DMS79 treated with DMSO at 0.1 percent for 48 hours (cell line): ENCODE results near the gene UNC93A.
"Not testable (repeated sequence)": the region's sequence is repeated elsewhere in the genome, so short reads cannot be mapped to it uniquely, and the experiment has no call there.

Source experiments
- DNase-seq: peaks from one replicate; lab custom pipeline; 2025; lab: John Stamatoyannopoulos, UW

The UNC93A gene

DNA sequence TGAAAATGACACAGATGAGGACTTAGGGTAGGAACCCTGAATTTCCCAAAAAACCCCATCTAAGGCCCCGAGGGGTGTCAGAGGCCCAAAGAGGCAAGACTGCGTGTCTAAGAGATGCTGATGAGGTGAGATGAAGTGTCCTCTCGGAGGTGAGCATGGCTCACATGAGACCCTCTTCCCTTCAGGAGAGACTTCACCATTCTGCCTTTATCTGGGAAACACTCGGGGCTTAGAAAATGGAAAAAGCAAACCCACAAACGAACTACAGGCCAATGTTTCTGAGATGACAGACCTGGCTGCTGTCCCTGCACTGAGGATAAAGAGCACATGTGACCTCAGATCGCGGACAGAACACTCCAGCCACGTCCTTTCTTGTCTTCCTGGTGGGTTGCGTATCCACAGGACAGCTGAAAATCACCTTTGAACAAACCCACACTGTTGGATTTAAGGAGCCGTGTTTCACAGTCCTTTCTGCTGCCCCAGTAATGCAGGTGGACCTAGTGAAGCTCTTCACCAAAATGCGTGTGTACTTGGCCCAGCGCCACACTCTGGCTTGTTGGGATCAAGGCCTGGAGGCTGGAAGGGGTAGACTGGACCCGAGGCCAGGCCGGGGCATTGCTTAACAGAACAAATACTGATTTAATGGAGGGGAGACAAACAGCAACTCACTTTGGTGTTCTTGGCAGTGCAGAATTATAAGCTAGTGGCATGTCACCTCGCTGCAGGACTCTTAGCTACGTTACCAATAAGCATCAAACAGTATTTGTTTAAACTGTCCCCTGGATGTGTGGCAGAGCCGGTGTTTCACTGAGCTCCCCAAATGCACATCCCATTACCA is 18.5 kb downstream of the UNC93A start:
- not testable (repeated sequence) for DNase-seq

DNA sequence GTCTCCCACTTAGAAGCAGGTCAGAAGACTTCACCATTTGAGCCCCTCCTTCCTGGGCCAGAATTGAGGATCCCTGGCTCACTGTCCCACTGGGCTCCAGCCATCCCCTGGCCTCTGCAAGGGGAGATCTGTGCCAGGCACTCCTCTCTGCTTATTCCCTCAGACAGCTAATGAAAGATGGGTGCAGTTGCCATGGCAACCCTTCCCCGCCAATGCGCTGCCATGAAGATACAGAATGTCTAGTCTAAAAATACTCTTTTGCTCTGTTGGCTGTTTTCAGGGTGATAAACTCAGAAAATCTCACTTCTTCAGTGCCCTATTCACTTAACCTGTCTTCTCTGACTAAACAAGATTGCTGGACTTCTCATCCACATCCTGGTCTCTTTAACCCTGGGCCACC is 20.2 kb downstream of the UNC93A start:
- no peak for DNase-seq

DNA sequence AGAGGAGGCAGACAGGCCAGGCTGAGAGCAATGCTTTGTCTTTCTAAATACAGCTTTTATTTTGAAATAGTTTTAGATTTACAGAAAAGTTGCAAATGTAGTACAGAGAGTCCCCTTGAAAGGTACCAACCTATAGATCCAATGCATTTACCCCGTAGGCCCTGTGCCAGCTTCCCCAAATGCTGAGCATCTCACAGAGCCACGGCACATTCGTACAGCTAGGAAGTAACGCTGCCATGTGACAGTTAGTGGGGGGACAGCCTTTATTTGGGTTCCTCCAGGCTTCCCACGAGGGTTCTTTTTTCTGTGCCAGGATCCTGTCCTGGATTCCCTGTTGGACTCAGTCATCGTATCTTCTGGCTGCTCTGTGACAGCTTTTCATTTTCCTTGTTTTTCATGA is 20.6 kb downstream of the UNC93A start:
- DNase-seq, result not testable (repeated sequence)

GRCh38 chr6:167314180-167314821 is 23.2 kb downstream of the UNC93A start:
- no peak for DNase-seq

DNA sequence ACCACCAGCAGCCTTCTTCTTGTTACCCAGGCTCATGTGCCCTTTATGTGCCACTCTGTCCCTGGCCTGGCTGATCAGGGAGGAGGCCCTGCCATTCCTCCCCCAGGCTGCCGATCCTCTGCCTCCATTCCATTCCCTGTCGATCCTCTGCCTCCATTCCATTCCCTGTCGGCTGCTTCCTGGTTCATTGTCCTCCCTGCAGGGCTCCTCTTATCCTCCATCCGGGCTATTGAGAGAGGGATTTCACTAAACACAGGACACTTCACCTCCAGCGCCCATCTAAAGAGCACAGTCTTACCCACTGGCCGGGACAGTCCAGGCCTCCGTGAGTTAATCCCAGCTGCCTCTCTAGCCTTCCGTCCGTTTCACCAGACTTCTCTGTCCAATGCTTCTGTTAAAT is 26.1 kb downstream of the UNC93A start:
- no peak for DNase-seq

DNA sequence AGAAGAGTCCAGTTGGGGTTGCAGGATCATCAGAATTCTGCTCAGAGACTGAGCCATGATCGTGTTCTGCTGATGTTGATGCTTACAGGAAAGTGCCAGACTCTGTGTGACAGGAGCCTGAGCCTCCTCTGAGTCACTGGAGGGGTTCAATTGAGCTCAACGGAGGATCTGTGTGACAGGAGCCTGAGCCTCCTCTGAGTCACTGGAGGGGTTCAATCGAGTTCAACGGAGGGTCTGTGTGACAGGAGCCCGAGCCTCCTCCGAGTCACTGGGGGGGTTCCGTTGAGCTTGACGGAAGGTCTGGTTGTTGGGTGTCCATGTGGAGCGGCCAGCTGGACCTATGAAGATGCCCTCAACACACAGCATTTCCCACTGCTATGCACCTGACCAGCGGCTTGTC is 27.2 kb downstream of the UNC93A start:
- not testable (repeated sequence) for DNase-seq

DNA sequence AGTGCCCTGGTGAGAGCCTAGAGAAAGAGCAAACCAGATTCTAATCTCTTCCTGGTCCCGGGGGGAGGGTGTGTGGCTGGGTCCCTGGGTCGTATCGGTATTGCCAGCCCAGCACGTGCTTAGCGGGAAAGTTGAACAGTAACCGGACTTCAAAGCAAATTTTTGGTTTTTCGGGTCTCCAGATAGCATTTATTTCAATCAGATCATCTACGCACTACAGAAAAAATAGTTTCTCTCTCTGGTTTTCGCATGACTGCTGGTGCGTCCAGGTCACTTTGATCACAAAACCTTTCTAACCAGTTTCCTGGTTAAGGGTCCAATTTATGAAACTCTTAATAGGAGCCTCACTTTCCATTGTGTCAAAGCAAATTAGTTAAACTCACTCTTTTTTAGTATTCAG is 27.7 kb downstream of the UNC93A start:
- not testable (repeated sequence) for DNase-seq

- not testable (repeated sequence) for DNase-seq
These were observed 29.0 kb downstream of the UNC93A start for GRCh38 chr6:167319856-167320753.

DNA sequence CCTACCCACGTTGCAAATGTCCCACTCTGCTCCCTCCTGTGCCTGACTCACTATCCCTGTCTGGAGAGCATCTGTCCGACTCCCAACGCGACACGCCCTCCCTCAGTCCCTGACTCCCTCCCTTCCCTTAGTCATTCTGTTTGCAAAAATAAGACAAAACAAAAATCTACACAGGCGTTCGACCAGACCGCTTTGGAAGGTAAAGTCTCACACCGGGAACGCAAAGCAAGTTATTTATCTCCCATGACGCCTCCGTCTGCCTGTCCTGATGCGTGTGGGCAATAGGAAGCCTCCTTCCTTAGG is 29.6 kb downstream of the UNC93A start:
- not testable (repeated sequence) for DNase-seq

DNA sequence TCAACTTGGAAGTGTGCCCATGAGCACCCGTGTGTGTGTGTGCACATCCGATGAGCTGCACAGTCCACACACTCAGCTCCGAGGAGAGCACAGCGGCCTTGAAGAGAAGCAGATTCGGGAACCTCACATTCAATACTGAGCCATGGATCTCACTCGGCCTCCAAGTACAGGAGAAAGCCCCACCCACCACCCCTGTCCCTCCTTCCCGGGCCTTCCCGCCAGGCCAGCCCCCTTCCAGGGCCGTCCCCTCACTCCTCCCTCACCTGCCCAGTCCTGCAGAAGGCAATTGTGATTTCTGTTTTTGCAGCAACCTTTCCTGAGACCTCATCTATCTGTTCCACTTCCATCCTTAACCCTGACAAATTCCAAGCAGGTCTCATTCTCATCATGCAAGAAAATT is 30.1 kb downstream of the UNC93A start:
- not testable (repeated sequence) for DNase-seq

- no peak for DNase-seq
These were observed 32.0 kb downstream of the UNC93A start for GRCh38 chr6:167323111-167323510.

- no peak for DNase-seq
These were observed 33.0 kb downstream of the UNC93A start for GRCh38 chr6:167324111-167324510.

DNA sequence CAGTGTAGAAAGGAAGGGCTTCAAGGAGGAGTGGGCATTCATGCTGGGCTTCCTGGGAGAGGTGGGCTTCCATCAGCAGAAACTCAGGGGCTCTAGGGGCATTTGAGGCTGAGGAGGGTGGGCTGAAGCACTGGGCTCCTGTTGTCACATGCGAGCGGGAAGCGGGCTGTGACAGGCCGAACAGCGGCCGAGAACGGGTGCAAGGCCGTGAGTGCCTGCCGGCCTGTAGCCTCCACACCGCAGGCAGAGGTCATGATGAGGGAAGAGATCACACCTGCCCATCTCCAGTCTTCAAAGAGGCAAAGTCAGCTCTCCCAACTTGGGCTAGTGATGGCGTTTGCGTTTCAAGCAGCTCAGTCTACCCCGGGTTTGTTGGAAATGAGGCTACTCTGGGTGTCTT is 34.7 kb downstream of the UNC93A start:
- no peak for DNase-seq

DNA sequence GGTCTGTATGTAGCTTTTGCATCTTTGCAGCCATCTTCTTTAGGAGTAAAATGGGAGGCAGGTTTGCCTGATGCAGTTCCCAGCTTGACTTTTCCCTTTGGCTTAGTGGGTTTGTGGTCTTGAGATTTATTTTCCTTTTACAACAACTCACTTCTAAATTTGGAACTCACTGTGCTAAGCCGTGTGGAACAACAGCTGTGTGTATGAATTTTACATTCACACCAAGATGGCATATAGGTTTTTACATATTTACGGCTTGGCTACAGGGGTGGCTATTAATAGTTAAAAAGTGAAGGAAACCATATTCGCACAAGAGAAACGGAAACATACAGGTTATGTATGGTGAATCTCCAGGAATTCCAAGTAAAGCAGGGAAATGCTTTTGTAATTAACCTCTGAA is 36.3 kb downstream of the UNC93A start:
- no peak for DNase-seq

DNA sequence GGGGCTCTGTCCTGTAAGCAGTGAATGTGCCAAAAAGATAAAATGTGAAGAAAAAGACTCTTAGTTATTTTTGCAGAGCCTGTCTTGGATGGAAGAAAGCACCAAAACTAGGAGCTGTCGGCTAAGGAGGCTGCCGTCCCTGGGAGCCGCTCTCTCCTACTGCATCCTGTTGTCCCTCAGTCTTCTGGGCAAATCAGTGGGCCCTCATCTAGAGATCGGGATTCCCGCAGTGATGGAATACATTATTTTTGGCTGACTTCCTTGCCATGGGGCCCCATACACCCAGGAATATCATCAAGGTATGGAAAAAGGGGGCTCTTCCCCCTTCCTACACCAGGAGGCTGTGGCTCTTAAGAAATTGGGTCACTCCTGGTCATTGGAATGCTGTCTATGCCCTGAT is 37.0 kb downstream of the UNC93A start:
- DNase-seq, result no peak

- DNase-seq, result no peak
These were observed 37.9 kb downstream of the UNC93A start for GRCh38 chr6:167329014-167329413.

DNA sequence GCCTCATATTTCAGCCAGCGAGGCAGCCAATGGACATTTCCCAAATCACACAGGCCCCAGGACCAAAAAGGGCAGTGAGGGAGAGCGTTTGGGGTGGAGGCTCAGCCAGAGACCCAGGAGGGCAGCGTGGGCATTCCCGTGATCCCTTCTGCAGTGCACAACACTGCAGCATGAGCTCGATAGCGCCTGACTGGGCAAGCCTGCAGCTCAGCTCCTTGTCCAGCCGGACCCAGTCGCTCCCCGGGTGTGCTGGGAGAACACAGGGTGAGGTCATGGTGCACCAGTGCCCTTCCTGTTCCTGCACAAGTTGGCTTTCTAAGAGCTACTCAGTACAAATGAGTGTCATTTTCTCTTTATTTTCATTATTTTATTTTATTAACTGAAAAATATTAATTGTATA is 39.6 kb downstream of the UNC93A start:
- DNase-seq, result no peak

GRCh38 chr6:167331565-167331964 is 40.5 kb downstream of the UNC93A start:
- no peak for DNase-seq

GRCh38 chr6:167336844-167337630 is 45.9 kb downstream of the UNC93A start:
- DNase-seq, result no peak

GRCh38 chr6:167337675-167338449 is 46.7 kb downstream of the UNC93A start:
- no peak for DNase-seq

- no peak for DNase-seq
These were observed 47.5 kb downstream of the UNC93A start for GRCh38 chr6:167338541-167339117.
